GM06990 (cell line): ENCODE measurements around the gene VPS26C.
A peak's percentile ranks its signal among the peaks of the same experiment; 100 is the strongest.
"Not testable (repeated sequence)": the region's sequence is repeated elsewhere in the genome, so short reads cannot be mapped to it uniquely, and the experiment has no call there.

Source experiments
- DNase-seq: peaks from one replicate; pipeline ENCODE4 v3.0.0-alpha.2; 2011; ENCODE audit not compliant: insufficient read length; ENCODE audit errors: extremely low read depth
- H3K27me3 ChIP-seq: replicated peaks from 2 replicates; pipeline ENCODE4 v1.6.0; 2011; ENCODE audit warnings: low read length; ENCODE audit not compliant: control insufficient read depth, insufficient read depth
- H3K36me3 ChIP-seq: 2 replicates; pipeline ENCODE4 v1.5.1; 2011; ENCODE audit warnings: low read length; ENCODE audit not compliant: control insufficient read depth, insufficient read depth
- H3K4me3 ChIP-seq: replicated peaks from 2 replicates; pipeline ENCODE4 v1.5.1; 2011; ENCODE audit warnings: low read depth, mild to moderate bottlenecking, control low read depth, low read length
- TF ChIP-seq, protein P1 (sequence below): IDR thresholded peaks from 2 replicates; pipeline ENCODE4 v1.5.1; 2011; ENCODE audit warnings: low read length, control low read depth, mild to moderate bottlenecking, inconsistent platforms; ENCODE audit not compliant: insufficient read depth, poor library complexity, severe bottlenecking

VPS26C gene

DNA sequence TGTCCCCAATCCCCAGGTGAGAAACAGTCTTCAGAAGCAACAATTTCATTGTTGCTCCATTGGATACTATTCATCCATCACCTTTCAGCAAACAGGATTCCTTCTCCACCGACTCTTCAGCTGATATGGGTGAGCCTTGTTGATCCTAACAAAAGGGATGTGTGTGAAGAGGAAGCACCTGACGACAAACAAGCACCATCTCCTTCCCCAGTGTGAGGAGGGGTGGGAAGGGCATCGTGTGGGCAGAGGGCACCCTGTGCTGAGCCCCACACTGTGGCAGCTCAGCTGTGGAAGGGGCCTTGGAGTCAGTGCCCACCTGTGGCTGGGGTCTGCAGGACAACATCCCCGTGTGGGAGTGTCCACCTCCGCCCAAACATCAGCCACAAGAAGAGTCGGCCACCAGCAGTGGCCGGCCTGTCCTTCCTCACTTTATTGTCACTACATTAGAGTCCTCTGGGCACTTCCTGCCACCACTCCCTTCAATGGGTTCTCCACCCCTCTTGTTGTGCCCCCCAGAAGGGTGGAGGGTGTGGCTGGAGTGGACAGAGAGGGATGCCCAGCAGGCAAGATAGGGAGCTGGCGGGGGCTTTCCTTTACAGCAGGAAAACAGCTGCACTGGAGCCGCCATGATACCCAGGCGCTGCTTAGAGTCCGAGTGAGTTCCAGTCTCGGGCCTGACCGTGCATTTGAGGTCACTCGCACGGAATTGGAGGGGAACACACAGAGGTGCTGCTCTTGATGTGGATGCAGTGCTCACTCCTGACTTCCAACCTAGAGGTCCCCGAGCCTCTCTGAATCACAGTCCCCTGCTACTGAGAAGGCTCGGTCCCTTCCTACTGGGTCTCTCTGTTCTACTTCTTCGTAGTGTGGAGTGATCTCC, 40.9 kb downstream of the VPS26C start:
- TF ChIP-seq, protein P1, sequence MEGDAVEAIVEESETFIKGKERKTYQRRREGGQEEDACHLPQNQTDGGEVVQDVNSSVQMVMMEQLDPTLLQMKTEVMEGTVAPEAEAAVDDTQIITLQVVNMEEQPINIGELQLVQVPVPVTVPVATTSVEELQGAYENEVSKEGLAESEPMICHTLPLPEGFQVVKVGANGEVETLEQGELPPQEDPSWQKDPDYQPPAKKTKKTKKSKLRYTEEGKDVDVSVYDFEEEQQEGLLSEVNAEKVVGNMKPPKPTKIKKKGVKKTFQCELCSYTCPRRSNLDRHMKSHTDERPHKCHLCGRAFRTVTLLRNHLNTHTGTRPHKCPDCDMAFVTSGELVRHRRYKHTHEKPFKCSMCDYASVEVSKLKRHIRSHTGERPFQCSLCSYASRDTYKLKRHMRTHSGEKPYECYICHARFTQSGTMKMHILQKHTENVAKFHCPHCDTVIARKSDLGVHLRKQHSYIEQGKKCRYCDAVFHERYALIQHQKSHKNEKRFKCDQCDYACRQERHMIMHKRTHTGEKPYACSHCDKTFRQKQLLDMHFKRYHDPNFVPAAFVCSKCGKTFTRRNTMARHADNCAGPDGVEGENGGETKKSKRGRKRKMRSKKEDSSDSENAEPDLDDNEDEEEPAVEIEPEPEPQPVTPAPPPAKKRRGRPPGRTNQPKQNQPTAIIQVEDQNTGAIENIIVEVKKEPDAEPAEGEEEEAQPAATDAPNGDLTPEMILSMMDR: no peak
- H3K27me3 ChIP-seq: no peaks in the 10 kb centered on the region
- DNase-seq: no peak
- peaks cover 23% of the 10 kb centered on the region for H3K36me3 ChIP-seq
- no peak overlapping the region for H3K4me3 ChIP-seq

DNA sequence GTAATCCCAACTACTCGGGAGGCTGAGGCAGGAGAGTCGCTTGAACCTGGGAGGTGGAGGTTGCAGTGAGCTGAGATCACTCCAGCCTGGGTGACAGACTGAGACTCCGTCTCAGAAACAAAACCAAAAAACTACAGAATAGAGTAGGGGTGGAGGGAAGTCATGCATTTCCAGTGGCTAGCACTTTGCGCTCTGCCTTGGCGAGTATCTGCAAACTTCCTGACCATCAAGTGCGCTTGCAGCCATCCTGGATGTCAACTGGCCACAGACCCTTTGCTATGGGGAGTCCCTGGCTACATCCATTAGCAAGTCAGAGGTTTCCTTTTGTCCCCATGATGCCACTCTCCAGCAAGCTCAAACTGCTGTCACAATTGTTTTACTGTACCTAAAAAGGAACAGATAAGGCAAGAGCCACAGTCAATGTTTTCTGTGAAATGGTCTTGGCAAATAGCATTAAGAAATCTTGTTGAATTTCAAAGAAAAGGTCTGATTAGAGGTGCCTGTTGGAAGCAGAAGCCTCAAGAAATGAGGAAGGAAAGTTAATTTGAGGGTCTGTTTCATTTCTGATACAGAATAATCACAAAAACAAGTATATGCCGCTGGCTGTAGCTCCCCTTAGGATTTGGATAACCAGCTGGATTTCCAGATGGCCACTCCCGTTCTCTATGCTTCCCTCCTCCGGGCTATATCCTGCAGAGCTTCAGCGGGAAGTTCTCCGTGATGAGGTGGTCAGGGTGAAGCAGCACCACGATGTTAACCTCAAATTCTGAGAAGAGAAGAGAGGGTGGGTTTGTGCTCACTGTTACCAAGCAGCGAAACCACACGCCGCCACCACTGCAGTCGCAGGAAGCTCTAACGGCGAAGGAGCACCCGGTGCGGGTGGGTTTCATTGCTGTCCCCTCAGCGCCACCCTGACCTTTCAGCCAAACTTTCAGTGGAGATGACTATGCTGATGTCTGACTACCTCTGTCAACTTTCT, 42.0 kb downstream of the VPS26C start:
- H3K27me3 ChIP-seq: no peaks in the 10 kb centered on the region
- peaks cover 18% of the 10 kb centered on the region for H3K36me3 ChIP-seq
- no peak overlapping the region for H3K4me3 ChIP-seq
- TF ChIP-seq, protein P1: no peak
- DNase-seq: no peak

DNA sequence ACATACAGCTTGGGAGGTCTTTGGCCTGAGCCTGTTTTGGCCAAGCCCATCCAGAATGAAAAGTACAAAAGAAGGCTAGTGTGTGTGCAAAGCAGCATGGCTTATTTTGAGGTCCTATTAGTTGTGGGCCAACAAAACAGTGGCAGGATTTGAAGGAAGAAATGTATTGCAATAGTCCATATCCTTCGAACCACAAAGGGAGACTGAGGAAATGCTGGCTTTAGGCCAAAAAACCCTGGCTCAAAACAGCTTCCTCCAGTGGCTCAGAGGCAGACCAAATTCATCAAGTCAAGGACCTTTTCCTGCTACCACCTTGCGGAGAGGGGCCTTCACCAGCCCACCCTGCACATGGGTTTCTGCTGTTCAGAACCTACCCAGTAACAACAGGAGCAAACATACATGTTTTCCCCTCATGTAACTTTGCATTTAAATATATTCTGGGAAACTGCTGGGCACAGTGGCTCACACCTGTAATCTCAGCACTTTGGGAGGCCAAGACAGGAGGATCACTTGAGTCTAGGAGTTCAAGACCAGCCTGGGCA, 43.3 kb downstream of the VPS26C start:
- H3K36me3 ChIP-seq: peaks cover 18% of the 10 kb centered on the region
- TF ChIP-seq, protein P1: no peak

DNA sequence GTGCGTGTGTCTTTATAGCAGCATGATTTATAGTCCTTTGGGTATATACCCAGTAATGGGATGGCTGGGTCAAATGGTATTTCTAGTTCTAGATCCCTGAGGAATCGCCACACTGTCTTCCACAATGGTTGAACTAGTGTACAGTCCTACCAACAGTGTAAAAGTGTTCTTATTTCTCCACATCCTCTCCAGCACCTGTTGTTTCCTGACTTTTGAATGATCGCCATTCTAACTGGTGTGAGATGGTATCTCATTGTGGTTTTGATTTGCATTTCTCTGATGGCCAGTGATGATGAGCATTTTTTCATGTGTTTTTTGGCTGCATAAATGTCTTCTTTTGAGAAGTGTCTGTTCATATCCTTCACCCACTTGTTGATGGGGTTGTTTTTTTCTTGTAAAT, 44.9 kb downstream of the VPS26C start:
- not testable (repeated sequence) for DNase-seq, H3K36me3 ChIP-seq, H3K4me3 ChIP-seq, H3K27me3 ChIP-seq

More for the DNA sequence above, 43.3 kb downstream of the VPS26C start:
- no peaks in the 10 kb centered on the region for H3K27me3 ChIP-seq
- H3K4me3 ChIP-seq: no peak overlapping the region
- no peak for DNase-seq

GRCh38 chr21:37220981-37221664, 46.0 kb downstream of the VPS26C start:
- H3K4me3 ChIP-seq: peak overlapping the region; percentile 73
- DNase-seq: peak; percentile 92
- TF ChIP-seq, protein P1: peak; percentile 50
- H3K27me3 ChIP-seq: no peaks in the 10 kb centered on the region
- peaks cover 9% of the 10 kb centered on the region for H3K36me3 ChIP-seq
